IgD-negative memory B cell (primary cell): ENCODE results near the gene PCSK7. TPM values are rescaled to one million over a fixed set of nuclear protein-coding genes. Genes with fewer than 3 reads are reported as not detected.
A peak's percentile ranks its signal among the peaks of the same experiment; 100 is the strongest.

ENCODE experiments used
- H3K27ac Mint-ChIP-seq, 3 donors: one replicate each; pipeline ENCODE4 v1.8.0; 2020 to 2022; ENCODE audit warnings: mild to moderate bottlenecking in 3 of 3, mixed read lengths in 3 of 3, moderate library complexity in 1 of 3
- H3K27me3 Mint-ChIP-seq: one replicate; pipeline ENCODE4 v1.8.0; 2021; ENCODE audit warnings: mixed read lengths
- H3K36me3 Mint-ChIP-seq: one replicate; pipeline ENCODE4 v1.8.0; 2020; ENCODE audit warnings: mild to moderate bottlenecking, mixed read lengths
- H3K4me1 Mint-ChIP-seq, 3 donors: one replicate each; pipeline ENCODE4 v1.8.0; 2020 to 2022; ENCODE audit warnings: mixed read lengths in 3 of 3, mild to moderate bottlenecking in 1 of 3
- H3K4me3 Mint-ChIP-seq, 4 donors: one replicate each; pipeline ENCODE4 v1.8.0; 2020 to 2022; ENCODE audit warnings: mild to moderate bottlenecking in 4 of 4, mixed read lengths in 4 of 4, moderate library complexity in 3 of 4
- H3K9me3 Mint-ChIP-seq, 3 donors: one replicate each; pipeline ENCODE4 v1.8.0; 2020 to 2021; ENCODE audit warnings: mixed read lengths in 3 of 3, mild to moderate bottlenecking in 1 of 3
- polyA plus RNA-seq: library from polyadenylated mRNA; unstranded; fragments of 300-500 nt; fragmentation: Illumina TruSeq; gene quantifications from one replicate; pipeline ENCODE4 v1.2.3, GENCODE V29; 2021

The PCSK7 gene
- polyA plus RNA-seq, 1 donor from 2014 or later = 68.1 TPM

- Mint-ChIP-seq H3K27me3 (no peaks in the 10 kb centered on the region), H3K4me3 (peak overlapping the region; percentile 96 to 99 (median 98)), H3K4me1 (peaks cover 30 to 41% (median 31%) of the 10 kb centered on the region in 3 donors), H3K27ac (peak overlapping the region; percentile 78 to 98 (median 89)), H3K9me3 (no peaks in the 10 kb centered on the region), H3K36me3 (no peaks in the 10 kb centered on the region)
These were observed 51.0 kb downstream of the PCSK7 start for GRCh38 chr11:117180661-117181585.

GRCh38 chr11:117180020-117180419, 51.9 kb downstream of the PCSK7 start:
- H3K36me3 Mint-ChIP-seq = no peaks in the 10 kb centered on the region
- H3K27ac Mint-ChIP-seq = peak overlapping the region; percentile 89 to 98 (median 94)
- H3K27me3 Mint-ChIP-seq = no peaks in the 10 kb centered on the region
- peaks cover 26 to 37% (median 27%) of the 10 kb centered on the region in 3 donors for H3K4me1 Mint-ChIP-seq
- H3K9me3 Mint-ChIP-seq = no peaks in the 10 kb centered on the region
- H3K4me3 Mint-ChIP-seq = peak overlapping the region; percentile 96 to 99 (median 98)

- Mint-ChIP-seq H3K9me3 (no peaks in the 10 kb centered on the region), H3K4me3 (peak overlapping the region; percentile 96 to 99 (median 98)), H3K27me3 (no peaks in the 10 kb centered on the region), H3K27ac (peak overlapping the region; percentile 89 to 98 (median 94)), H3K36me3 (no peaks in the 10 kb centered on the region), H3K4me1 (peaks cover 26 to 35% (median 27%) of the 10 kb centered on the region in 3 donors)
These were observed 52.5 kb downstream of the PCSK7 start for GRCh38 chr11:117179048-117179999.

- Mint-ChIP-seq H3K4me3 (peak within 1 kb of the TSS; percentile 96 to 99 (median 98)), H3K4me1 (peaks cover 24 to 27% (median 25%) of the 10 kb centered on the region in 3 donors), H3K9me3 (no peaks in the 10 kb centered on the region), H3K27me3 (no peaks in the 10 kb centered on the region), H3K27ac (peak within 1 kb of the TSS; percentile 89 to 98 (median 96)), H3K36me3 (no peaks in the 10 kb centered on the region)
These were observed 53.5 kb downstream of the PCSK7 start, which contains the start of gene SIDT2 for GRCh38 chr11:117178210-117179034. Gene SIDT2, plus strand, starts transcription at chr11:117178743. Its CDS starts 521 bp downstream, at chr11:117179264.

GRCh38 chr11:117177534-117178209, 54.2 kb downstream of the PCSK7 start:
- H3K36me3 Mint-ChIP-seq = no peaks in the 10 kb centered on the region

GRCh38 chr11:117176186-117176585, 55.7 kb downstream of the PCSK7 start:
- H3K9me3 Mint-ChIP-seq = no peaks in the 10 kb centered on the region
- H3K4me1 Mint-ChIP-seq = peaks cover 22 to 24% (median 23%) of the 10 kb centered on the region in 3 donors
- H3K4me3 Mint-ChIP-seq = peak overlapping the region in 2 of 4 donors; percentile 32 to 57
- H3K27me3 Mint-ChIP-seq = no peaks in the 10 kb centered on the region
- H3K27ac Mint-ChIP-seq = peak overlapping the region in 1 of 3 donors; percentile 70
- no peaks in the 10 kb centered on the region for H3K36me3 Mint-ChIP-seq

More at GRCh38 chr11:117177534-117178209, 54.2 kb downstream of the PCSK7 start:
- Mint-ChIP-seq H3K4me3 (peak overlapping the region; percentile 55 to 99 (median 96)), H3K9me3 (no peaks in the 10 kb centered on the region), H3K27me3 (no peaks in the 10 kb centered on the region), H3K27ac (peak overlapping the region; percentile 89 to 98 (median 96)), H3K4me1 (peaks cover 24 to 27% (median 25%) of the 10 kb centered on the region in 3 donors)

GRCh38 chr11:117175781-117176180, 56.1 kb downstream of the PCSK7 start:
- peaks cover 18 to 20% (median 19%) of the 10 kb centered on the region in 3 donors for H3K4me1 Mint-ChIP-seq
- no peaks in the 10 kb centered on the region for H3K27me3 Mint-ChIP-seq
- no peaks in the 10 kb centered on the region for H3K36me3 Mint-ChIP-seq
- H3K4me3 Mint-ChIP-seq = peak overlapping the region in 1 of 4 donors; percentile 57
- peak overlapping the region in 1 of 3 donors; percentile 70 for H3K27ac Mint-ChIP-seq
- no peaks in the 10 kb centered on the region for H3K9me3 Mint-ChIP-seq

- Mint-ChIP-seq H3K4me3 (no peak overlapping the region), H3K36me3 (no peaks in the 10 kb centered on the region), H3K4me1 (peaks cover 13 to 17% (median 13%) of the 10 kb centered on the region in 3 donors), H3K9me3 (no peaks in the 10 kb centered on the region), H3K27me3 (no peaks in the 10 kb centered on the region), H3K27ac (peak overlapping the region in 2 of 3 donors; percentile 28 to 50)
These were observed 56.8 kb downstream of the PCSK7 start for GRCh38 chr11:117175104-117175503.

GRCh38 chr11:117172724-117173421, 59.0 kb downstream of the PCSK7 start:
- Mint-ChIP-seq H3K4me3 (peak overlapping the region in 1 of 4 donors; percentile 20), H3K36me3 (no peaks in the 10 kb centered on the region)

GRCh38 chr11:117171404-117172061, 60.3 kb downstream of the PCSK7 start:
- H3K4me3 Mint-ChIP-seq = no peak overlapping the region
- no peaks in the 10 kb centered on the region for H3K27me3 Mint-ChIP-seq
- H3K4me1 Mint-ChIP-seq = no peaks in the 10 kb centered on the region
- no peaks in the 10 kb centered on the region for H3K9me3 Mint-ChIP-seq
- no peaks in the 10 kb centered on the region for H3K36me3 Mint-ChIP-seq
- H3K27ac Mint-ChIP-seq = peak overlapping the region; percentile 16 to 76 (median 39)

More at GRCh38 chr11:117172724-117173421, 59.0 kb downstream of the PCSK7 start:
- peak overlapping the region in 2 of 3 donors; percentile 43 to 84 for H3K27ac Mint-ChIP-seq
- peaks cover 0 to 3% (median 1%) of the 10 kb centered on the region in 3 donors for H3K4me1 Mint-ChIP-seq
- H3K9me3 Mint-ChIP-seq = no peaks in the 10 kb centered on the region
- H3K27me3 Mint-ChIP-seq = no peaks in the 10 kb centered on the region

- Mint-ChIP-seq H3K4me1 (no peaks in the 10 kb centered on the region), H3K4me3 (no peak overlapping the region), H3K36me3 (no peaks in the 10 kb centered on the region), H3K27me3 (no peaks in the 10 kb centered on the region), H3K27ac (no peak overlapping the region), H3K9me3 (no peaks in the 10 kb centered on the region)
These were observed 60.9 kb downstream of the PCSK7 start for GRCh38 chr11:117171007-117171403.

- H3K36me3 Mint-ChIP-seq = no peaks in the 10 kb centered on the region
- H3K9me3 Mint-ChIP-seq = no peaks in the 10 kb centered on the region
- no peaks in the 10 kb centered on the region for H3K27me3 Mint-ChIP-seq
- H3K4me3 Mint-ChIP-seq = no peak overlapping the region
- H3K4me1 Mint-ChIP-seq = no peaks in the 10 kb centered on the region
- H3K27ac Mint-ChIP-seq = no peak overlapping the region
These were observed 61.7 kb downstream of the PCSK7 start for GRCh38 chr11:117170210-117170609.
